MCF 10A (cell line): ENCODE measurements around the gene MOCS1. TPM values are rescaled to one million over a fixed set of nuclear protein-coding genes. Genes with fewer than 3 reads are reported as not detected.

ENCODE experiments used
- BruUV-seq: library from RNA; stranded (reverse); fragments of 400-500 nt; replicated peaks from 2 replicates; lab custom pipeline; 2021; lab: Mats Ljungman, UMichigan
- CTCF ChIA-PET: fragments of 300-600 bp; sonication (Branson Sonifier 250); formaldehyde crosslinking; extraction: SDS; loops from one replicate; lab custom pipeline; 2021; ENCODE audit warnings: antibody characterized with exemption, inconsistent platforms; lab: Yijun Ruan, JAX
- POLR2A ChIA-PET: fragments of 300-600, 350-650 bp; sonication (Branson Sonifier 250); formaldehyde crosslinking; extraction: SDS; loops from one replicate; lab custom pipeline; 2020; ENCODE audit warnings: antibody characterized with exemption, inconsistent platforms; lab: Yijun Ruan, JAX
- DNase-seq: peaks from one replicate; pipeline ENCODE4 v3.0.0-alpha.2; 2018; ENCODE audit not compliant: unreplicated experiment
- H3K27ac Mint-ChIP-seq: one replicate; pipeline ENCODE4 v1.8.0; 2022; ENCODE audit warnings: mild to moderate bottlenecking, low read depth, mixed read lengths; ENCODE audit not compliant: unreplicated experiment
- H3K27me3 Mint-ChIP-seq: one replicate; pipeline ENCODE4 v1.8.0; 2022; ENCODE audit warnings: mixed read lengths; ENCODE audit not compliant: insufficient read depth, unreplicated experiment
- H3K36me3 Mint-ChIP-seq: one replicate; pipeline ENCODE4 v1.8.0; 2022; ENCODE audit warnings: mild to moderate bottlenecking, moderate library complexity, mixed read lengths; ENCODE audit not compliant: insufficient read depth, unreplicated experiment
- H3K4me1 Mint-ChIP-seq: one replicate; pipeline ENCODE4 v1.8.0; 2022; ENCODE audit warnings: mixed read lengths; ENCODE audit not compliant: insufficient read depth, unreplicated experiment
- H3K4me3 Mint-ChIP-seq: one replicate; pipeline ENCODE4 v1.8.0; 2022; ENCODE audit warnings: mild to moderate bottlenecking, moderate library complexity, mixed read lengths; ENCODE audit not compliant: unreplicated experiment
- H3K9me3 Mint-ChIP-seq: one replicate; pipeline ENCODE4 v1.8.0; 2022; ENCODE audit warnings: mixed read lengths; ENCODE audit not compliant: unreplicated experiment
- CTCF ChIP-seq: fragments of 200-600 bp; IDR thresholded peaks from one replicate; pipeline ENCODE4 v1.8.0; 2022; ENCODE audit warnings: antibody characterized with exemption, mild to moderate bottlenecking; ENCODE audit not compliant: unreplicated experiment
- intact Hi-C: fragments of 100-400 bp; cut with micrococcal nuclease; formaldehyde crosslinking; loops from 2 replicates; pipeline ENCODE4 v1.14.1; 2022
- total RNA-seq: library from RNA; stranded (reverse); gene quantifications from 2 replicates; pipeline ENCODE4 v1.2.3, GENCODE V29; 2022

MOCS1 gene
- total RNA-seq, 1 experiment from 2014 or later = 5.3 TPM

GRCh38 chr6:39931607-39932006, 2.7 kb downstream of the MOCS1 start:
- ChIA-PET POLR2A (no interaction called here), CTCF (interaction anchor here (1.6 kb wide), 1 partner anchor 39 kb away, joined by 5 read pairs; no protein-coding TSS in a partner anchor)
- no peak for DNase-seq
- Mint-ChIP-seq H3K27me3 (peaks cover under 1% of the 10 kb centered on the region), H3K9me3 (no peaks in the 10 kb centered on the region), H3K4me3 (no peak overlapping the region), H3K4me1 (peaks cover 37% of the 10 kb centered on the region), H3K27ac (no peak overlapping the region), H3K36me3 (peaks cover 6% of the 10 kb centered on the region)
- BruUV-seq = no TSS peak
- no peak for TF ChIP-seq CTCF
- intact Hi-C loops = no loop called here

- DNase-seq = no peak
- ChIA-PET POLR2A (interaction anchor here (0.6 to 1.5 kb wide), 2 partner anchors 20 to 1123 kb away, joined by 3 read pairs; no protein-coding TSS in a partner anchor), CTCF (interaction anchor here (0.7 kb wide), 2 partner anchors 423 to 602 kb away, joined by 3 to 4 read pairs; no protein-coding TSS in a partner anchor)
- Mint-ChIP-seq H3K27me3 (no peaks in the 10 kb centered on the region), H3K36me3 (peaks cover 6% of the 10 kb centered on the region), H3K4me1 (peaks cover 40% of the 10 kb centered on the region), H3K27ac (no peak overlapping the region), H3K9me3 (no peaks in the 10 kb centered on the region), H3K4me3 (no peak overlapping the region)
- intact Hi-C loops = no loop called here
- BruUV-seq = no TSS peak
- TF ChIP-seq CTCF = no peak
These were observed 3.7 kb downstream of the MOCS1 start for GRCh38 chr6:39930540-39930939.

- intact Hi-C loops = no loop called here
- ChIA-PET CTCF (interaction anchor here (0.7 kb wide), 2 partner anchors 378 to 424 kb away, joined by 4 read pairs; no protein-coding TSS in a partner anchor), POLR2A (interaction anchor here (1.5 kb wide), 1 partner anchor 20 kb away, joined by 3 read pairs; no protein-coding TSS in a partner anchor)
- no peak for DNase-seq
- peaks cover 40% of the 10 kb centered on the region for H3K4me1 Mint-ChIP-seq
- no peak for TF ChIP-seq CTCF
- peaks cover 6% of the 10 kb centered on the region for H3K36me3 Mint-ChIP-seq
- H3K27ac Mint-ChIP-seq = no peak overlapping the region
- no peaks in the 10 kb centered on the region for H3K9me3 Mint-ChIP-seq
- no peak overlapping the region for H3K4me3 Mint-ChIP-seq
- H3K27me3 Mint-ChIP-seq = no peaks in the 10 kb centered on the region
- no TSS peak for BruUV-seq
These were observed 4.4 kb downstream of the MOCS1 start for GRCh38 chr6:39929733-39930461.

- no peaks in the 10 kb centered on the region for H3K9me3 Mint-ChIP-seq
- no peaks in the 10 kb centered on the region for H3K27me3 Mint-ChIP-seq
- no peak for TF ChIP-seq CTCF
- H3K27ac Mint-ChIP-seq = no peak overlapping the region
- DNase-seq = no peak
- intact Hi-C loops = no loop called here
- H3K4me1 Mint-ChIP-seq = peaks cover 41% of the 10 kb centered on the region
- ChIA-PET CTCF (interaction anchor here (0.7 kb wide), 1 partner anchor 379 kb away, joined by 4 read pairs; no protein-coding TSS in a partner anchor), POLR2A (interaction anchor here (1.5 kb wide), 1 partner anchor 21 kb away, joined by 3 read pairs; no protein-coding TSS in a partner anchor)
- no TSS peak for BruUV-seq
- peaks cover 6% of the 10 kb centered on the region for H3K36me3 Mint-ChIP-seq
- no peak overlapping the region for H3K4me3 Mint-ChIP-seq
These were observed 5.1 kb downstream of the MOCS1 start for GRCh38 chr6:39929039-39929732.
